ENCODE data around the gene PPM1K.
"Not testable (repeated sequence)": the region's sequence is repeated elsewhere in the genome, so short reads cannot be mapped to it uniquely, and the experiment has no call there.

Gene PPM1K

DNA sequence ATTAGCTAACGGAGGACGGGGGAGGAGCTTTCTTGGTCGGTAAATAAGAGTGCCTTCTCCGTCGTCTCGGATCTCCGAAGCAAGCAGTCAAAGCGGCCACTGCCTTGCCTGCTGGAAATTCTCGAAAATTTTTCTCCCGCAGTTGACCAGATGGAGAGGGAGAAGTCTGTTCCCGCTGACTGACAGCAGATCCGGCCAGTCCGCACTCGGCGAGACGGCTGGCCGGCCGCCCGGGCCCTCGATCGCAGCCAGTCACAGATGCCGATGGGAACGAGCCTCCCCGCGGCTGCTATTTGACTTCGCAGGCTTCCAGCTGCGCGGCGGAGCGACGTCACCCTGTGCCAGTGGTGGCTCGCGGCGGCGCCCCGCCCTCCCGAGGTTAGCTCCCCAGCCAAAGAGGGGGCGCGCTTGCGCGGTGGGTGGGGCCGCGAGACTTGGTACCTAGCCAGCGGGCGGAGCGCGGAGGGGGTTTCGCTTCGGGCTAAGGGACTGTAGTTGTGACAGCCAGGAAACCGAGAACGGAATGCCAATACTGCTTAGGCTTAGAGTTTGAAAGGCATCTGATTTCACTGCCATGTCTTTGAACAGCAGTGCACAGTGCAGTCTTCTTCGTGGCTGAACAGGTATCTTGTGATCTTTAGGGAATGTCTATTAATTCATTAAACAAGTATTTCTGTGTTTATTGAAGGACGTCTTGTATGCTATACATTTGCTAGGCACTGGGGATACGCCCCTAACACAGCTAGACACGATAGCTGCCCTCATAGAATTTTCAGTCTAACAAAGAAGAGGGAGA, at the start of gene PPM1K:
PPM1K (minus strand) TSS at position 123 of the 796 bp plus-strand sequence. CDS start 5,978 bp downstream, outside the sequence.
- peak; percentile 78 for DNase-seq

DNA sequence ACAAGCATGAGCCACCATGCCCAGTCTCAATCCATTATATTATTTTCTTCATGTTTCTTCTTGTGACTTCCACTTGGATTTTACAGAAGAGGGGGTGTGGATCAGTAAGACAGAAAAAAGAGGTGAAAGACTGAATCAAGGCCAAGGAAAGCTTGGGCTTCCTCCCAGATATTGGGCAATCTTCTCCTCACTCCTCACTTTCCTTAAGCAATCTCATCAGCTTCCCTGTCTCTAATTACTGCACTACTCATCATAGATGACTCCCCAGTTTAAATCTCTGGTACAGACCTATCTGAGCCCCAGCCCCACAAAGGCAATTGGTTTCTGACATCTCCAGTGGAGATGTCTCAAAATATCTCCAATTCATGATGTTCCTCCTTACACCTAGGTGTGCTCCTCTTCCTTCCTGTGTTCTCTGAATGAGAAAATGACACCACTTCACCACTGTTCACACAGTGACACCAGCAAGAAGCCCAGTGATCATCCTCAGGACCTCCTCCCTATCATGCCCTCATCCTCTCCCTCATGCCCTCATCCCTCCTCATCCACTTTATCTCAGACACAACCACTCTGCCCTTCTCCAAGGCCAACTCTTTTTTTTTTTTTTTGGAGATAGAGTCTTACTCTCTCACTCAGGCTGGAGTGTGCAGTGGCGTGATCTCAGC, 49.5 kb upstream of the PPM1K start:
- no peak for DNase-seq

DNA sequence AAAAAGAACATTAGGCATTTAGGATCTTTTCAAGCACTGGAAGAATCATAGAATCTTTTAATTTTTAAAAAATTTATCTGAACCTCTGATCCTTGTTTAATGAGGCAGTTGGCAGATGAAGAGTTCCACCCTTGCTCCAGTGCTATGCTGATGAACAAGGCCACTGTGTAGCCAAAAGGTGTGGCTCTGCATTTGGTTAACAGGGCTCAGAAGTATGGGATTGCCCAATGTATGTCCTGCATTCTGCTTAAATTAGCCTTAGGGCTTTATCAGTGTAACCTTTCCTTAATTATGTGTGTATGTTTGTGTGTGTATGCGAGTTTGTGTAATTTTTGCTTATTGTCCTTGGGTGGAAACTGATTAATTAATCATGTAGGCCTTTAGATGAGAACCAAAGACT, 43.3 kb upstream of the PPM1K start:
- no peak for DNase-seq

DNA sequence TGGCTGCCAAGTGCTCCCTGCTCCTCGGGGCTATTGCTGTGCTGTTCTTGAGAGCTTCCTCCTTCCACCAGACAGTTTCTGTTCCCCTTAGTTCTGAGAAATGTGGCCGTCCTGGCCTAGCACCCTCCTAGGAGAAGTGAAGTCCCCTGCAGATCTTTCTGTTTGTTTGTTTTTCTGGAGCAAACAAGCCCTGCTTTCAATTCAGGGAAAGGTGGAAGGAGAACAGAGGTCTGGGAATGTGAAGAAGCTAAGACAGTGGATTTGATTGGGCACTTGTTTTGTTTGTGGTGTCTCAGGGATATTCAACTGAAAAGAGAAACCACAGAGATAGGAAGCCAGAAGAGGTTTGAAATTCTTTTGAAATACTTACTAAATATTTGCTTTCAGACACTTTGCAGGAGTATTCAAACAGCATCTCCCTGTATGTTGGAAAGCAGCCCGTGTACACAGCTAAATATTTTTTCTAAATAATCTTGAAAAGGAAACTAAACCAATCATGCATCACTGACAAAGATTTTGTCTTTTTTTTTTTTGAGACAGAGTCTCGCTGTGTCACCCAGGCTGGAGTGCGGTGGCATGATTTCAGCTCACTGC, 36.5 kb upstream of the PPM1K start:
- DNase-seq, result no peak

DNA sequence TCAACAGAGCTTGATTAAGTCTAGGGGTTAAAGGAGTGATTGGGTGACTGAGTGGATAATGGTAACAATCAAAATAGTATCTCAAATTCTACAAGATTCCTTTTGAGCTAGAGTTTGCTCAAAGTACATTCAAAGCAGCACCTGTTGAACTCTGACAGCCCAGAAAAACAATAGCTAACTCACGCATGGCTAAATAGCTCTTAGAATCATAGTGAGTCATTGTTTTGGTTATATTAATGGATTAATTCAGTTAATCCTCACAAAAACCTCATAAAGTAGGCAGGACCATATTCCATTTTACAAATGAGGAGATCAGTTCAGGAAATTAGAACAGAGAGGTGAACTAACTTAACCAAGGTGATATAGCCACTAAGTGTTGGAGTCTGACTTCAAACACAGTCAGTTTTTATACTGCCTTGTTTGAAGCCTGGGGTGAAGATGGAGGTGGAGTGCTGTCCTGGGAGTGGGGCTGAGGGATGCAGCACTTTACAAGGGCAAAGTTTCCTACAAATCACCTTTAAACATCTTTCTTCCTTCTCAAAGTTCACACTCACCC, 35.9 kb upstream of the PPM1K start:
- DNase-seq, result no peak

DNA sequence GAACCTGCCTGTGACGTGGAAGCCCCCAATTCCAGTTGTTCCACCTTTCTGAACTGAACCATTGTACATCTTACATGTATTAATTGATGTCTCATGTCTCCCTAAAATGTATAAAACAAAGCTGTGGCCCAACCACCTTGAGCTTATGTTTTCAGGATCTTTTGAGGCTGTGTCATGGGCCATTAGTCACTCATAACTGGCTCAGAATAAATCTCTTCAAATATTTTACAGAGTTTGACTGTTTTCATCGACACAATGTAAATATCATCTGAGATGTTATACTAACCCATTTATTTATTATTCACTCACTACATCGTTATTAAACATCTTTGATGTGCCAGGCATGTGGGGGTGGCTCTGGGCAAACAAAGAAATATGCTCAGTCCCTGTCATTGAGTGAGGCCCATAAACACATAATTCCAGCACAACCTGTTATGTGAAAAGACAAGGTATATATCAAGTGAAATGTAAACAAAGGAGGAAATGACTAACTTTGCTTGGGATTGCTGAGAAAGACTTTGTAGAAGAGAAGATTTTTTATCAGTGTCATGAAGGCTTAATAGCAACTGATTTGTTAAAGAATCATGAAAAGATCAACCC, 34.5 kb upstream of the PPM1K start:
- no peak for DNase-seq

DNA sequence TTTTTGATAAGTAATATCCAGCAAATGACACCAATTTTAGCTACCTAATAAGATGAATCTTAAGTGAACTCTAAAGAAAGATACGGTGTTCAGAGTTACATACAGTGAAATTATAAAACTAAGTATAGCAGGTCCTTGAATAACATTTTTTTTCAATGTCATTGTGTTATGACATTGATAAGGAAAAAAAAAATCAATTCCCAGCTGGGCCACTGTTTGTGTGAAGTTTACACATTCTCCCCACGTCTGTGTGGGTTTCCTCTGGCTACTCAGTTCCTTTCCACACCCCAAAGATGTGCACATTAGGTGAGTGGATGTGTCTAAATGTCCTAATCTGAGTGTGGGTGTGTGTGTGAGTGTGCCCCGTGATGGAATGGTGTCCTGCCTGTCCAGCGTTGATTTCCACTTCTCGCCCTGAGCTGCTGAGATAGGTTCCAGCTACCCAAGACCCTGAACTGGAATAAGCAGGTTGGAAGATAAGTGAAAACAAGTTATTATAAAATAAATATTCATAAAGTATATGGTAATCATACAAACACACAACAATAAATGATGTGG, 31.2 kb upstream of the PPM1K start:
- DNase-seq, result no peak

DNA sequence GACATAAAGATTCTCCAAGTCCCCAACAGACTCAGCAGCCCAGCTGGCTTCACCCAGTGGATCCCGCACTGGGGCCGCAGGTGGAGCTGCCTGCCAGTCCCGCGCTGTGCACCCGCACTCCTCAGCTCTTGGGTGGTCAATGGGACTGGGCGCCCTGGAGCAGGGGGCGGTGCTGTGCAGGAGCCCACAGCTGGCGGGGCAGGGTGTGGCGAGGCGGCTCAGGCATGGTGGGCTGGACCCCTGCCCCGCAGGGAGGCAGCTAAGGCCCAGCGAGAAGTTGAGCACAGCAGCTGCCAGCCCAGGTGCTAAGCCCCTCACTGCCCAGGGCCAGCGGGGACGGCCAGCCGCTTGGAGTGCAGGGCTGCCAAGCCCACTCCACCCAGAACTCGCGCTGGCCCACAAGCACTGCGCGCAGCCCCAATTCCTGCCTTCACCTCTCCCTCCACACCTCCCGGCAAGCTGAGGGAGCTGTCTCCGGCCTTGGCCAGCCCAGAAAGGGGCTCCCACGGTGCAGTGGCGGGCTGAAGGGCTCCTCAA, 28.8 kb upstream of the PPM1K start:
- not testable (repeated sequence) for DNase-seq

DNA sequence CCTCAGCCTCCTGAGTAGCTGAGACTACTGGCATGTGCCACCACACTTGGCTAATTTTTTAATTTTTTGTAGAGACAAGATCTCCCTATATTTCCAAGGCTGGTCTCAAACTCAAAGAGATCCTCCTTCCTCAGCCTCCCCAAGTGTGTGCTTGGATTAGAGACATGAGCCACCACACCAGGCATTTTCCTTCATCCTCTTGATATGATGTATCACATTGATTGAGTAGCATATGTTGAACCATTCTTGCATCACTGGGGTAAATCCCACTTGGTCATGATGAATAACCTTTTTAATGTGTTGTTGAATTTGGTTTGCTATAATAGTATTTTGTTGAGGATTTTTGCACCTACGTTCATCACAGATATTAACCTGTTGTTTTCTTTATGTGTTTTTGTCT, 24.2 kb upstream of the PPM1K start:
- no peak for DNase-seq

DNA sequence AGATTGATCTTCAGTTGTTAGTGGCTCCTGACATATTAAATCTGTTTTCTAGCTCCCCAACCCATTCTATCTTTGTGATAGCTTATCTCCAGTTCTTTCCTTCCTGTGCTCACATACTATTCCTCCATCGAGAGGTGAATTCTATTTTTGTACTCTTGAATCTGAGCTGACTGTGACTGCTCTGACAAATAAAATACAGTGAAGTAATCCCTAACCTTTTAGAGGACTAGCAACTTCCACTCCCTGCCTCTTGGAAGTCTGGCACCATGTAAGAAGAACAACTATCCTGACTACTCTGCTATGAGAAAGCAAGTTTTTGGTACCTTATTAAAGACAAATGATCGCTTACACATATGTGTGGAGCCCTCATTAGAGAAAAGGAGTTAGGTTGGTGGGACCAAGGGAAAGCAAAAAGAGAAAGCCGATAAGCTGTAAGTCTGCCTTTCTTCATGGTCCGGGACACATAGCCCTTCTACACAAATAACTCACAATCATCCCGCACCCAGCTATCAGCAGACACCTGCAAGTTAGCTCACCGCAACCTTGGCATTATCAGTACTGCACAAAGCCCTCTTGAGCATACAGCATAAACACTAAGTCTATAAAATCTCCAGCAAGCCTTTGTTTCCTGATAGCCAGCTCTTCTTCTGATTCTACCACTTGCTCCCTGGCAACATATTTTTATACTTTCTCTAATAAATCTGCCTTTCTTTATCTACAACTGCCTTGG, 13.5 kb upstream of the PPM1K start:
- DNase-seq, result no peak

DNA sequence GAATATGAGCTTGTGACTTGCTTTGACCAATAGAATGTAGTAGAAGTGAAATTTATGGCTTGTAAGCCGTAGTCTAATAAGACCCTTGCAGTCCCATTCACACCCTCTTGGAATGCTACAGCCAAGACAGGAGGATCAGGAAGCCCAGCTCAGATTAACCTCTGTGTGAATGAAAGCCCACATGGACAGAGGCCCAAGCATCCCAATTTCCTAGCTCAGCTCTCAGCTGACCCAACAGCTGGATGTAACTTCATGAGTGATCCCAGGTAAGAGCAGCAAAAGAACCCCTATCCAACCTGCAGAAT, 12.8 kb upstream of the PPM1K start:
- DNase-seq, result no peak

DNA sequence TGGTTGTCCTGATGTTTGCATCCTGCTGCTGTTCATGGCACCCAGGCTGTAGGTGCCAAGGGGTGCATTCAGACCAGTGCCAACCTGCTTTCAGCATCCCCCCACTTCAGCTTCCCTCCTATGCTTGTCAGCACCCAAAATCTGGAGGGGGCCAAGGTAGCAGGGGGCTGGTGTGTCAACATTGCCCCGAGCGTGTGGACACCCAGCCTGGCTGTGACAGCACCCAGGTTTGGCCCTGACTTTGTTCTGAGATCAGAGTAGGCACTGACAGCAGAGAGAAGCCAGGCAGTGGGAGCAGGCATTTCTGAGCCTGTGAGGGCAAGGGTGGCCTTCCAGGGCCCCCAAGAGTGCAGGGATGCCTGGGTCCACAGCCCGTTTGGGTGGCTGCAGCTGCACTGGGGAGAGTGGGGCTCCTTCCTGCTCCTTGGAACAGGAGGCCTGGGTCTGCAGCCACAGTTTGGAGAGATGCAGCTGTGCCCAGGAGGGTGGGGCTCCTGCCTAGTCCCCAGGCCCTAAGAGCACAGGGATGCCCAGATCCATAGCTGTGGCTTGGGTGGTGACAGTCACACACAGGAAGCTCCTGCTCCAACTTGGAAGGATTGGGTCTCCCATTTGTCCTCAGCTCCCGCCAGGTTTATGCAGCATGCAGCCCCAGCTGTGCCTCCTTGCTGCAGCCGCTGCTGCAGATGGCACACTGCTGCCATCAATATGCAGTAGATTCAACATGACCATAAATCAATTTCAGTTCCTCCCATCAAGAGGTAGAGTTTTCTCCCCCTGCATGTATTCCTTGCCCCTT, 12.3 kb upstream of the PPM1K start:
- no peak for DNase-seq

DNA sequence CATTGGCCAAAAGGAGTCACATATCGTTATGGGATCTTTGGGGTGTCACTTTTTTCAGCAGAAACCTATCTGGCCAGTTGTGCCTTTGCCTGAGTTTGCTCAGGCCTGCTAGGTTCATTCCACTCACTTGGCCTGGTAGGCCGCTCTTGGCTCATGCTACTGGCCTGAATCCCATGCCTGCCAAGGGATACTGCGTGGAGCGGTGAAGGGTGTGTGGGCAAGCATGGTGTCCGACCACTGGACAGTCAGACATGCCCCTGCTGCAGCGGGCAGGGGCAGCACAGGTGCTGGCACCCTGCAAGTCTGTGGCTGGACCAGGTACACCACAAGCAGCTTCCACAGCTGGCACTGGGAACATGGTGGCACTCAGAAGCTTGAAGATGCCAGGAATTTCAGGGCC, 11.3 kb upstream of the PPM1K start:
- no peak for DNase-seq

DNA sequence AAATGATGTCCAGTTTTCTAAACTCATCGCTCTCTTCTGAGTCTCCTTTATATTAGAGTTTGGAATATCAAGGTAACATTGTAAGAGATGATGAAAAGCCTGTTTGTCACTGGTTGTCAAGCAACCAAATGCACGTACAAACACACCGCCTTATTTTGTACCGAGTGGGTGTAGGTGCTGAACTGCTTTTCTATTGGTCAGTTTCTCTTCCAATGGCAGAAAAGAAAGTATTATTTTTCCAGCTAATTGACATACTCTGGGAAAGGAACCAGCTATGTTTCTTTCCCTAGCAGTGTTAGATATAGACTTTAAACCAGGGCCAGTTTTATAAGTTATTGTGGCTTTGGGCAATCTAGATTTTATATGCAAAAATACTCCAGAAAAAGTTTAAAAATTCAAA, 6.6 kb upstream of the PPM1K start:
- DNase-seq, result no peak

DNA sequence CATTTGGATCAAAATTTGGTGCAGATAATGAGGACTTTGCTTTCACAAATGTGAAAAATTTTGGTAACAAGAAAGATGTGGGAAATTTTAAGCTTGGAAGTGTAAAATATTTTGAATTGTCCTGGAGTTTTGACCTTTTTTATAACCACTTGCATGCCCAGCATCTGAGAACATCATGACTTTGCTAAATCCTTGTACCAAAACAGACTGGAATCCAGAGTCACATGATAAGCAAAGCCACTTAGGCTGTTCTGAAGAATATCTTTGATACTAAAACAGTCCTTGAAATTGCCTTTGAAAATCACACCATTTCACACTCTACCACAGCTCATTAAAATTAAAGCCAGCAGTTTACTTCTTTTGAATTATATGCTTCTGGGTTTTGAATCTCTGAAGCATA, 2.5 kb upstream of the PPM1K start:
- DNase-seq, result no peak

DNA sequence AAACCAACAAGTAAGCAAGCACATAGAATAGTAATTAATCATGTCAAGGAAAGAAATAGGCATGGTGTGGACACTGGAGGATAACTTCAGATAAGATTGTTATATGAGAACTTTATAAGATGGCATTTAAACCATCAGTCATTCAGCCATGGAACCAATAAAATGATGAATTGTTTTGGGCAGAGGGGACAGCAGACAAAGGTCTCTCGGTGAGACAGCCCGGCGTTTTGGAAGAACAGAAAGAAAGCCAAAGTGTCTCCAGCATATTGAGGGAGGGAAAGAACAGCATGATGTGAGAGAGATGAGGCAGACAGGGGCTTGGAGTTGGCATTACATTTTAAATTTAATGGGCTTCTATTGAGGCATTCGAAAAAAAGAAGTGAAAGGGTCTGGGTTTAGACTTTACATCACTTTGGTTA, 883 bp upstream of the PPM1K start:
- no peak for DNase-seq

DNA sequence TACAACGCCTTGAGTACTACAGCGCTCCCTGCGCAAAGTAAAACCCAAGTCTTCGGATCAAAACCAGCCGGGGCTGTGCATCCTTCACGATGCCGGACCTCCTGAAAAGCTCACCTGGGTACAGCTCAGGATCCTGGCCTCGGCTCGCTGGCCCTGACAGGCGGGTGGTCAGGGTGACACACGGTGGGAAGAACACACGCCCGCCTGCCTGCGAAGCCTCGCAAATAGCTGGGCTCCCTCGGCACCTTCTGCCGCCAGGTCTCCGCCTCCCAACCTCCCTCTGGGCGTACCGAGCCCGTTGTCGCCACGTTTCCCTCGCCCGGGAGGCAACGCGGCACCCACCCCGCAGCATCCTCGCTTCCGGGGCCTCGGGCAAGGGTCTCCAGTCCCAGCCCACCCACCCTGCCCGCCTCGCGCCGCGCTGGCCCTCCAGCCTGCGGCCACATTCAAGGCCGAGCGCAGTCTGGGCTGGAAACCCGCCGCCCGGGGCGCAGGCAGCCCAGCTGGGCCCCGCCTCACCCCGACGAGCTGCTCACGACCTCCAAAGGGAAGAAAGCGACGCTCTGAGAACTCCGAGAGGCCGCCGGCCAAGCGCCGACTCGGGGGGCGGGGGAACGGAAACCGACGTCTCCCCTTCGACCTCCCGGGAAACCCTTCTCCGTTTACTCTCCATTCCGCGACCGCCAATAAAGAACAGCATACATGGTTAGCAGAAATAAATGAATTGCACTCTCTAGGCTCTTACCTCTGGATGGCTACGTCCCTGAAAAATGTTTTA, 511 bp downstream of the PPM1K start:
- DNase-seq, result no peak

DNA sequence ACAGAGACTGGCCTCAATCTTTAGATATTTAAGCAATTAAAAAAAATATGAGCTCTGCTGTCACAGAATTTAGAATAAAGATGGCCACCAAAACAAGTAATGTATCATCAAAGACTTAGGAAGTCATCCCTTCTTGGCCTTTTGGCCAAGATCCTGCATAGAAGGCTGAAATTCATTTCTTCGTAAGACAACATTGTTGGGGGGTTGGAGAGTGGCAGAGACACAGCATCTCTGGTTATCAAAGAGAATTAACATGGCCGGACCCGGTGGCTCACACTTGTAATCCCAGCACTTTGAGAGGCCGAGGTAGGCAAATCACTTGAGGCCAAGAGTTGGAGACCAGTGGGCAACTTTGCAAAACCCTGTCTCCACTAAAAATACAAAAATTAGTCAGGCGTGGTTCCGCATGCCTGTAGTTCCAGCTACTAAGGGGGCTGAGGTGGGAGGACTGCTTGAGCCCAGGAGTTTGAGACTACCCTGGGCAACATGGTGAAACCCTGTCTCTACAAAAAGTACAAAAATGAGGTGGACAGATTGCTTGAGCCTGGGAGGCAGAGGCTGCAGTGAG, 4.0 kb downstream of the PPM1K start:
- DNase-seq, result no peak

DNA sequence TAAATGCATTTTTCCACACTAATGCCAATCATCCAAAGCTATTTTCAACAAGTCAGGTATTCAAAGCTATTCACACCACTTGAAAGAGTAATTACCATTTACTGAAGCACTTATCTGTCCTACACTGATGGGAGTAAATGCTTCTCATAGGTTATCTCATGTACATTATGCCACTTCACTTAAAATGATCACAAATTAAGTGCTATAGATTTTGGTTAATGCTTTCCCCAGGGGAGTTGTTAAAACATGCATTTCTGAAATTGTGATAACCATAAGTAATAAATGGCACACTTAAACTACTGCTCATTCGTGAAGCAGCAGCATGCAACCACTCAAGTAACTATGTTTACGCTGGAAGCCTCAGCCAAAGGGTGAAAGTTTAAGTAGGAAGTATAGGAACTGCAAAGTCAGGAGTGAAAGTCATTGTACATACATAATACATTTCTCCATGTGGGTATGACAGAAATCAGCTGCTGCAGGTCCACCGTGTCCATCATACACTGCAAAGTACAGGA, 6.6 kb downstream of the PPM1K start:
- peak; percentile 95 for DNase-seq

All from NCI-H187 treated with DMSO at 0.1 percent for 48 hours (cell line).